Smooth muscle cell (in vitro differentiated cells): Measurements from ENCODE around the gene UBFD1. TPM values are rescaled to one million over a fixed set of nuclear protein-coding genes. Genes with fewer than 3 reads are reported as not detected.

Source experiments
- DNase-seq: peaks from one replicate; lab custom pipeline; 2025; ENCODE audit not compliant: unreplicated experiment; lab: John Stamatoyannopoulos, UW
- H2AFZ ChIP-seq: fragments of 200-600 bp; sonication (generic); 2 replicates; pipeline ENCODE4 v1.6.0; 2016; ENCODE audit warnings: antibody characterized with exemption, low read depth, mild to moderate bottlenecking
- H3F3A ChIP-seq: fragments of 200-600 bp; sonication (generic); 2 replicates; pipeline ENCODE4 v1.6.0; 2017; ENCODE audit warnings: antibody characterized with exemption, low read depth
- H3K27ac ChIP-seq: fragments of 200-600 bp; sonication (generic); 2 replicates; pipeline ENCODE4 v1.5.1; 2016; ENCODE audit warnings: low read depth, mild to moderate bottlenecking
- H3K27me3 ChIP-seq: fragments of 200-600 bp; sonication (generic); 2 replicates; pipeline ENCODE4 v1.6.1; 2016; ENCODE audit warnings: low read depth, mild to moderate bottlenecking
- H3K36me3 ChIP-seq: fragments of 200-600 bp; sonication (generic); 2 replicates; pipeline ENCODE4 v1.5.1; 2016; ENCODE audit warnings: low read depth
- H3K4me1 ChIP-seq: fragments of 200-600 bp; sonication (generic); 2 replicates; pipeline ENCODE4 v1.5.1; 2016; ENCODE audit warnings: low read depth
- H3K4me2 ChIP-seq: fragments of 200-600 bp; sonication (generic); 2 replicates; pipeline ENCODE4 v1.6.0; 2016; ENCODE audit warnings: mild to moderate bottlenecking
- H3K4me3 ChIP-seq: fragments of 200-600 bp; sonication (generic); 2 replicates; pipeline ENCODE4 v1.5.1; 2016; ENCODE audit warnings: mild to moderate bottlenecking
- H3K79me2 ChIP-seq: fragments of 200-600 bp; sonication (generic); 2 replicates; pipeline ENCODE4 v1.6.0; 2016; ENCODE audit warnings: low read depth, mild to moderate bottlenecking
- H3K9ac ChIP-seq: fragments of 200-600 bp; sonication (generic); 2 replicates; pipeline ENCODE4 v1.6.0; 2016; ENCODE audit warnings: low read depth
- H3K9me3 ChIP-seq: fragments of 200-600 bp; sonication (generic); replicated peaks from 2 replicates; pipeline ENCODE4 v1.5.1; 2016; ENCODE audit warnings: low read depth
- H4K20me1 ChIP-seq: fragments of 200-600 bp; sonication (generic); 2 replicates; pipeline ENCODE4 v1.6.0; 2016; ENCODE audit warnings: low read depth
- whole genome bisulfite sequencing: methylation state at CpG from one replicate; pipeline ENCODE4 v1.1.7; 2016; ENCODE audit warnings: low lambda C conversion rate; 5-methylcytosine and 5-hydroxymethylcytosine counted together
- polyA plus RNA-seq: library from polyadenylated mRNA; unstranded; fragments of >200 nt; fragmentation: Nextera tagmentation; extraction: Ambion mirVana; gene quantifications from 2 replicates; pipeline ENCODE4 v1.2.1, GENCODE V29; 2016
- total RNA-seq: library from RNA; depleted of rRNA; stranded (reverse); fragments of >200 nt; gene quantifications from 2 replicates; pipeline ENCODE4 v1.2.3, GENCODE V29; 2014
- TF ChIP-seq, protein P1 (sequence below): fragments of 200-600 bp; sonication (generic); IDR thresholded peaks from 2 replicates; pipeline ENCODE4 v1.5.1; 2017; ENCODE audit warnings: borderline replicate concordance, mild to moderate bottlenecking, antibody characterized with exemption; ENCODE audit not compliant: insufficient read depth, poor library complexity, severe bottlenecking

UBFD1 gene
- total and polyA plus RNA-seq, 2 experiments from 2014 or later = 35.5 to 69.3 TPM

DNA sequence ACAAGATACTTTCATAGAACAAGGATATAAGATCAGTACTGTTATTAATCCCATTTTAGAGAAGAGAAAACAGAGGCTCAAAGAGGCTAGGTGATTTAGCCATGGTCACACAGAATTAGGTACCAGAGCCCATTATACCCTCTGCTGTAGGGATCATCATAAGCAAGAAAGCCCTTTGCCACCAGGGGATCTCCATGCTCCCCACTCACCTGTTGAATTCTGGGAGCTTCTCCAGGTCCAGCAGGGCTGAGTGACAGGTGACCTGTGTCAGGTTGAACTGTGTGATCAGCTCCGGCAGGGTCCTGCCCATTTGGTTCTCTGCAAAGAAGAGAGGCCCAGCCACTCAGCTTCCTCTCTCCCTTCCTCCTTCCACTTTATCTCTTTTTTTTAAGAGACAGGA is 25.1 kb upstream of the UBFD1 start:
- peaks cover 11% of the 10 kb centered on the region for H3K36me3 ChIP-seq
- H3K4me1 ChIP-seq = no peaks in the 10 kb centered on the region
- no peak for DNase-seq

DNA sequence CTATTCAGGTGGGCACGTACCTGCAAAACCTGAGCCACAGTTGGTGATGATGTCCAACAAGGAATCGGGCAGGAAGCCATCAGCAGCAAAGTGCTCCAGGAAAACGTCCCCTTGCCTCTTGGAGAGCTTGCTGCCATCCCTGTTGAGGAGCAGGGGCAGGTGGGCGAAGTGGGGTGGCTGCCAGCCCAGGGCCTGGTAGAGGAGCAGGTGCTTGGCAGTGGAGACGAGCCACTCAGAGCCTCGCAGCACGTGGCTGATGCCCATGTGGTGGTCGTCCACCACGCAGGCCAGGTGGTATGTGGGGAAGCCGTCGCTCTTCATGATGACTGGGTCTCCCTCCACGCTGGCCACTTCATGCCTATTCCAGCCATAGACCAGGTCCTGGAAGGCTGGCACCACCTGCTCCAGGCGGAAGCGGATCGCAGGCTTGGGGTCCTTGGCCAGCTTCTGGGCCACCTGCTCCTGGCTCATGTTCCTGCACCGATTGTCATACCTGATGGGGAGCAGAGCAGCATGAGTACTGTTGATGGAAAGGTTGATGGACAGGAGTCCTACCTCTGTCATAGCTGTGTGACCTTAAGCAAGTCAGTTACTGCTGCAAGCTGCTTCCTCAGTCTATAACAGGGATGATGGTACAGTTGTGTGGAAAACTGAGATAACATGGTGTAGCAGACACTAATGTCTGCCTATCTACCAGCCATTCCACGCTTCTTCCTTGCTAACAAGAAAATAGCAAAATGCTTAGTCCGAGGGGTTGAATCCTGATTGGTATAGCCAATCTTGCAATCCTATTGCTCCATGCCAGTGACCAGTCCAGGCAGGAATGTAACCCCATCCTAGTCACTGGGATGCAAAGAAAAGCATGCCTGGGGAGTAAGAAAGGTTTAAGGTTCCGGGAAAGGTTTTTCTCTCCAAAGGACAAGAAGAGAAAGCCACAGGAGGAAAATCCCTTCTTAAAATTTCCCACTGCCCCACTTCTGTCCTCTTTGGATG is 22.4 kb upstream of the UBFD1 start:
- TF ChIP-seq, protein P1, sequence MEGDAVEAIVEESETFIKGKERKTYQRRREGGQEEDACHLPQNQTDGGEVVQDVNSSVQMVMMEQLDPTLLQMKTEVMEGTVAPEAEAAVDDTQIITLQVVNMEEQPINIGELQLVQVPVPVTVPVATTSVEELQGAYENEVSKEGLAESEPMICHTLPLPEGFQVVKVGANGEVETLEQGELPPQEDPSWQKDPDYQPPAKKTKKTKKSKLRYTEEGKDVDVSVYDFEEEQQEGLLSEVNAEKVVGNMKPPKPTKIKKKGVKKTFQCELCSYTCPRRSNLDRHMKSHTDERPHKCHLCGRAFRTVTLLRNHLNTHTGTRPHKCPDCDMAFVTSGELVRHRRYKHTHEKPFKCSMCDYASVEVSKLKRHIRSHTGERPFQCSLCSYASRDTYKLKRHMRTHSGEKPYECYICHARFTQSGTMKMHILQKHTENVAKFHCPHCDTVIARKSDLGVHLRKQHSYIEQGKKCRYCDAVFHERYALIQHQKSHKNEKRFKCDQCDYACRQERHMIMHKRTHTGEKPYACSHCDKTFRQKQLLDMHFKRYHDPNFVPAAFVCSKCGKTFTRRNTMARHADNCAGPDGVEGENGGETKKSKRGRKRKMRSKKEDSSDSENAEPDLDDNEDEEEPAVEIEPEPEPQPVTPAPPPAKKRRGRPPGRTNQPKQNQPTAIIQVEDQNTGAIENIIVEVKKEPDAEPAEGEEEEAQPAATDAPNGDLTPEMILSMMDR = no peak
- WGBS = 98% methylated on average over 19 of the region's 19 CpGs

More for the DNA sequence above, 25.1 kb upstream of the UBFD1 start:
- Histone ChIP-seq H4K20me1 (no peaks in the 10 kb centered on the region), H3K27me3 (no peaks in the 10 kb centered on the region), H3K79me2 (no peaks in the 10 kb centered on the region), H2AFZ (no peak overlapping the region), H3K4me3 (no peak overlapping the region), H3K9ac (no peak overlapping the region), H3F3A (no peaks in the 10 kb centered on the region), H3K4me2 (no peak overlapping the region), H3K9me3 (no peaks in the 10 kb centered on the region), H3K27ac (no peak overlapping the region)
- TF ChIP-seq, protein P1 = no peak
- 100% methylated on average over 1 of the region's 1 CpG for WGBS

DNA sequence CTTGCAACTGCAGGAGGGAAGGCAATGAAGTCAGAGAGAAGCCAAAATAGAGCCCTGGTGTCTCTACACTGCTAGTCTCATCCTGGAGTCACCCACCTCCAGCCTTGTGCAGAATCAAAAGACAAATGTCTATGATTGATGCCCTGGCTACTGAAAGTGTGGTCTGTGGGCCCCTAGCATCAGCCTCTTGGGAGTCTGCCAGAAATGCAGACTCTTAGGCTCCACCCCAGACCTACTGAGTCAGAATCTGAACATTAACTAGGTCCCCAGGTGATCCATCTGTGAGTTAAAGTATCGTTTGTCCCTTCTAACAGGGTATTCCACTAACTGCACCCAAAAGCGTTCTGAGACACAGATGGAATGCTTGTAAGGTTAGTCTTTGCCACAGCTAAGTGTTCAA is 21.6 kb upstream of the UBFD1 start:
- H3K36me3 ChIP-seq = peaks cover 4% of the 10 kb centered on the region
- H3K79me2 ChIP-seq = no peaks in the 10 kb centered on the region
- 95% methylated on average over 2 of the region's 2 CpGs for WGBS
- H3K4me3 ChIP-seq = no peak overlapping the region
- no peaks in the 10 kb centered on the region for H3K4me1 ChIP-seq
- DNase-seq = no peak
- H4K20me1 ChIP-seq = no peaks in the 10 kb centered on the region
- no peaks in the 10 kb centered on the region for H3K27me3 ChIP-seq
- no peaks in the 10 kb centered on the region for H3K9me3 ChIP-seq
- no peak overlapping the region for H3K27ac ChIP-seq
- no peak overlapping the region for H3K9ac ChIP-seq
- no peak overlapping the region for H2AFZ ChIP-seq
- H3F3A ChIP-seq = peaks cover 8% of the 10 kb centered on the region
- no peak overlapping the region for H3K4me2 ChIP-seq
- TF ChIP-seq, protein P1 = no peak

More for the DNA sequence above, 22.4 kb upstream of the UBFD1 start:
- H3K4me1 ChIP-seq = no peaks in the 10 kb centered on the region
- H2AFZ ChIP-seq = no peak overlapping the region
- no peaks in the 10 kb centered on the region for H3K79me2 ChIP-seq
- H3K4me2 ChIP-seq = no peak overlapping the region
- peaks cover 8% of the 10 kb centered on the region for H3F3A ChIP-seq
- no peaks in the 10 kb centered on the region for H3K9me3 ChIP-seq
- no peak overlapping the region for H3K9ac ChIP-seq
- no peak overlapping the region for H3K27ac ChIP-seq
- H3K27me3 ChIP-seq = no peaks in the 10 kb centered on the region
- no peak for DNase-seq
- H3K4me3 ChIP-seq = no peak overlapping the region
- H3K36me3 ChIP-seq = peaks cover 4% of the 10 kb centered on the region
- no peaks in the 10 kb centered on the region for H4K20me1 ChIP-seq
